ENCODE measurements around the gene CRIP3. TPM values are rescaled to one million over a fixed set of nuclear protein-coding genes. Genes with fewer than 3 reads are reported as not detected.
A peak's percentile ranks its signal among the peaks of the same experiment; 100 is the strongest.

Gene CRIP3
- total RNA-seq, 4 donors from 2014 or later = 0.82 to 1.4 TPM; not detected in 2

GRCh38 chr6:43311666-43312065, 3.0 kb upstream of the CRIP3 start:
- intact Hi-C loops (cut with DNase I; ENCODE audit: low total_unique reads) = no loop called here
- Histone ChIP-seq H3K27me3 (peaks cover 12% of the 10 kb centered on the region), H3K9me3 (no peaks in the 10 kb centered on the region), H3K4me3 (no peak overlapping the region), H3K36me3 (no peaks in the 10 kb centered on the region), H3K4me1 (peaks cover 0 to 19% (median 4%) of the 10 kb centered on the region in 4 donors), H3K27ac (no peak overlapping the region)
- 76 to 88% methylated on average over 2 to 3 of the region's 3 CpGs for WGBS, 2 donors (ENCODE audit: low coverage in 1 of 2)
- DNase-seq = no peak
- TF ChIP-seq CTCF (IDR thresholded peaks at IDR 0.05) (no peak), POLR2A (IDR thresholded peaks at IDR 0.05) (no peak), EP300 (IDR thresholded peaks at IDR 0.05; ENCODE audit: low read depth) (no peak), POLR2AphosphoS5 (IDR thresholded peaks at IDR 0.05) (no peak)
- in situ Hi-C loops (cut with MboI; ENCODE audit: low pct_ligation_motif_present in 1 of 4, low pct_unique_long_range_greater_than_20kb in 1 of 4, low sequenced_read_pairs in 3 of 4) = no loop called here

GRCh38 chr6:43310624-43311023, 2.0 kb upstream of the CRIP3 start:
- no peak overlapping the region for H3K4me3 ChIP-seq
- no peak for TF ChIP-seq EP300 (IDR thresholded peaks at IDR 0.05; ENCODE audit: low read depth)
- no peak for TF ChIP-seq POLR2AphosphoS5 (IDR thresholded peaks at IDR 0.05)
- H3K27me3 ChIP-seq = peaks cover 12% of the 10 kb centered on the region
- no peak for DNase-seq
- H3K27ac ChIP-seq = no peak overlapping the region
- in situ Hi-C loops (cut with MboI; ENCODE audit: low pct_ligation_motif_present in 1 of 4, low pct_unique_long_range_greater_than_20kb in 1 of 4, low sequenced_read_pairs in 3 of 4) (no loop called here), intact Hi-C loops (cut with DNase I; ENCODE audit: low total_unique reads) (no loop called here)
- H3K36me3 ChIP-seq = no peaks in the 10 kb centered on the region
- H3K9me3 ChIP-seq = no peaks in the 10 kb centered on the region
- peaks cover 0 to 12% (median 0%) of the 10 kb centered on the region in 4 donors for H3K4me1 ChIP-seq

GRCh38 chr6:43310134-43310533, 1.5 kb upstream of the CRIP3 start:
- Histone ChIP-seq H3K4me1 (peaks cover 0 to 12% (median 0%) of the 10 kb centered on the region in 4 donors), H3K9me3 (no peaks in the 10 kb centered on the region), H3K36me3 (no peaks in the 10 kb centered on the region), H3K27me3 (peaks cover 12% of the 10 kb centered on the region), H3K4me3 (no peak overlapping the region), H3K27ac (no peak overlapping the region)
- intact Hi-C loops (cut with DNase I; ENCODE audit: low total_unique reads) = no loop called here
- no peak for DNase-seq
- in situ Hi-C loops (cut with MboI; ENCODE audit: low pct_ligation_motif_present in 1 of 4, low pct_unique_long_range_greater_than_20kb in 1 of 4, low sequenced_read_pairs in 3 of 4) = no loop called here
- 91% methylated on average over 2 of the region's 2 CpGs; no CpG with 5 or more reads in 1 of the 2 donors for WGBS, 2 donors (ENCODE audit: low coverage in 1 of 2)
- TF ChIP-seq CTCF (IDR thresholded peaks at IDR 0.05) (no peak), EP300 (IDR thresholded peaks at IDR 0.05; ENCODE audit: low read depth) (no peak), POLR2AphosphoS5 (IDR thresholded peaks at IDR 0.05) (no peak), POLR2A (IDR thresholded peaks at IDR 0.05) (no peak)

GRCh38 chr6:43308990-43309477, 408 bp upstream of the CRIP3 start:
- H3K27me3 ChIP-seq = peaks cover 12% of the 10 kb centered on the region
- intact Hi-C loops (cut with DNase I; ENCODE audit: low total_unique reads) = no loop called here
- H3K27ac ChIP-seq = no peak overlapping the region

More at GRCh38 chr6:43308990-43309477, 408 bp upstream of the CRIP3 start:
- no peak for DNase-seq
- Histone ChIP-seq H3K4me3 (peak overlapping the region in 2 of 4 donors; percentile 2 to 43), H3K9me3 (no peaks in the 10 kb centered on the region), H3K4me1 (peaks cover 0 to 12% (median 0%) of the 10 kb centered on the region in 4 donors), H3K36me3 (no peaks in the 10 kb centered on the region)
- TF ChIP-seq POLR2A (IDR thresholded peaks at IDR 0.05) (no peak), CTCF (IDR thresholded peaks at IDR 0.05) (no peak), POLR2AphosphoS5 (IDR thresholded peaks at IDR 0.05) (no peak), EP300 (IDR thresholded peaks at IDR 0.05; ENCODE audit: low read depth) (no peak)
- in situ Hi-C loops (cut with MboI; ENCODE audit: low pct_ligation_motif_present in 1 of 4, low pct_unique_long_range_greater_than_20kb in 1 of 4, low sequenced_read_pairs in 3 of 4) = no loop called here
- WGBS, 2 donors (ENCODE audit: low coverage in 1 of 2) = 49 to 63% methylated on average over 2 to 9 of the region's 9 CpGs
